Measurements from ENCODE around the gene FAM187B.

Gene FAM187B

DNA sequence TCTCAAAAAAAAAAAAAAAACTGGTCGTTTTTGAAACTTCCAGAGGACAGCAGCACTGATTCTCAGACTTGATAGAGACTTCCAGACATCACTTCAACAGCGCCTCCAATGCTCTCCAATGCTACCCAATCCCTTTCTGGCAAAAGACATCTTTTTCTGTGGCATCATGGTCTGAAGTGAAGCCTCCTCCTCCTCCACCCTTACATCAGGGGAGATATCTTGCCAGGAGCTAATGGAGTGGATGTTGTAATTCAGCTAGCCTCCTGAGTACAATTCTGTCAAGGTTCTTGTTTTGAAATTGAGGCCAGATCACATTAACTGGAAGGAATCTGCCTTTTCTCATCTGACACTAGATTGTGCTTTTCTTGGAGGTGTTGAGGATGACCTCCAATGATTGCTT is 49.8 kb downstream of the FAM187B start:
- no peak for DNase-seq (ENCODE audit: low read depth in 3 of 3)

DNA sequence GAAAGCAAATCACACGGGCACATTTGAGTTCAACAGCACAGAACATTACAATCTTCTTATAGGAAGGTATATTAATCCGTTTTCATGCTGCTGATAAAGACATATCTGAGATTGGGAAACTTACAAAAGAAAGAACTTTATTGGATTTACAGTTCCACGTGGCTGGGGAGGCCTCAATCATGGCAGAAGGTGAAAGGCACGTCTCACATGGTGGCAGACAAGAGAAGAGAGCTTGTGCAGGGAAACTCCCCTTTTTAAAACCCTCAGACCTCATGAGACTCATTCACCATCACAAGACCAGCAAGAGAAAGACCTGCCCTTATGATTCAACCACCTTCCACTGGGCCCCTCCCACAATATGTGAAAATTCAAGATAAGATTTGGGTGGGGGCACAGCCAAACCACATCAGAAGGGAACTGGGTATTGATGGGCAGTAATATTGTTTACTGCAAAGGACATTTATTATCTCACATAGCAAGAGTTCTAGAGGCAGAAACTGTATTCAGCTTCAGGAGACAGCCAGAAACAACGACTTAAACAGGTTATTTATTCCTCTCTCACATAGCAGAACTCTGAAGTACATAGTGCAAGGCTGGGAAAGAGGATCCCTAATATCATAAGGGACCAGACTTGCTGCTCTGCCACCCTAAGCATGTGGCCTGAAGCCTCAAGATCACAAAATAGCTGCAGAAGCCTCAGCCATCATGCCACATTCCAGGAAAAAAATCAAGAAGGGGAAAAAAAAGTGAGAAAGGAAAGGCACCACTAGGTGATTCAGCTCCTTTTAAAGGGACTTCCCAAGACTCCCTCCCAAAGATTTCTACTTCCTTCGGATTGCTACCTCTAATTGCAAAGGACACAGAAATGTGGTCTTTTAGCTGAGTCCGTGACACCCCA is 50.9 kb downstream of the FAM187B start:
- no peak for DNase-seq (ENCODE audit: low read depth in 3 of 3)

DNA sequence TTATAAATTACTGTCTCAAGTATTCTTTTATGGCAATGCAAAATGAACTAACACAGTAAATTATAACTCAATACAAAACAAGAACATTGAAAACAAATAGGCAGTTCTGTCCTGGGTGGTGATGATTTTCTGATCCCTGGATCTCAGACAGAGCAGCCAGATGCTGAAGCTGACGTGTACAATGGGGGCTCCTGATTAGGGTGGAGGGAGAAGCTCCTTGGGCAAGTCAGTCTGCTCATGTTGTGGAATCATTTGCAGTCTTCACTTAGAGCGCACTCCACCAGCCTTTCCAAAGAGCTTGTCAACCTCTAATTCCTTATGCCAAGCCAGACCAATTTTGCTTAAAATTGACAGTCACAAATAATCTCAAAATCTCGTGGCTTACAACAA is 52.4 kb downstream of the FAM187B start:
- no peak for DNase-seq (ENCODE audit: low read depth in 3 of 3)

Data from stimulated activated CD4-positive, alpha-beta T cell treated with anti-CD3 and anti-CD28 coated beads, TNF-alpha, amount 100 ng/mL, for 4 hours (primary cell).